Measurements from ENCODE around the gene PPAN. TPM values are rescaled to one million over a fixed set of nuclear protein-coding genes. Genes with fewer than 3 reads are reported as not detected.

PPAN gene
- total and polyA plus RNA-seq, 5 experiments from 2014 or later = 15.7 to 122 (median 42.7) TPM

DNA sequence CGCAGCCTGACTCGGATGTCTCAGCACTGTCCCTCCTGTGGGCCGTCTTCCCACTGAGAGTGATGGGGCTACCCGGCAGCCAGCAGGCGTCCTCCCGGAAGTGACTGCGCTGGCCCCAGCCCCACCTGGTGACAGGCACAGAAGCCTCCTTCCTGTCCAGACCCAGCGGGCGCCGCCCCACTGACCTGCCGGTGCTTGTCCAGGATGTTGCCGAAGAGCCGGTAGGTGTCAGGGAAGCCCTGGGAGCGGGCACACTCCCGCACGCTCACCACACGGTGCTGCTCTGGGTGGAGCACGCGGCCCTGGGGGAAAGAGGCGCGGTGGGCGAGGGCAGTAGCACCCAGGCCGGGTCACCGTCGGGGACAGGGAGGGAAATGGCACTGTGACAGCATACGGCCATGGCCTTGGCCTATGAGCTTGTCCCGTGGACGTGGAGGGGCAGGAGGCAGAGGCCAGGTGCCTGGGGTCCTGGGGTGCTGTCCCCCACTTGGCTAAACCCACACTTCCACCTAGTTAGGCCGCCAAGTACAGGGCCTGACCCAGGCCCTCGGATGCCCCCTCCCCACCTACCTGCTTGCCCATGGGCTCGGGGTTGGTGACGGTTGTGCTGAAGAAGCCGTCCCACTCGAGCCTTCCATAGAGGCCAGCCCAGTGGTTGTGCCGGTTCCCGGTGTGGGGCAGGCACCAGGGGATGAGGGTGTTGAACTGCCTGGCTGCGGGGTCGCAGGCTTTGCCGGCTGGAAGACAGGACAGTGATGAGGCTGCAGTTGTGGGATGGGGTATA is 29.6 kb downstream of the PPAN start:
- H3K27ac Mint-ChIP-seq = peak overlapping the region in 3 of 10 donors; percentile 68 to 76 (median 70)
- DNase-seq (no peak), ATAC-seq (no peak)
- POLR2A ChIA-PET = interaction anchor here (1.0 to 9.5 kb wide), 3 partner anchors 9 to 28 kb away, joined by 3 to 116 read pairs (median 3); partner anchors contain the start of gene EIF3G
- H3K4me1 Mint-ChIP-seq = peaks cover 0 to 20% (median 3%) of the 10 kb centered on the region in 4 donors
- H3K36me3 Mint-ChIP-seq = peaks cover 0 to 82% (median 17%) of the 10 kb centered on the region in 3 donors
- no peaks in the 10 kb centered on the region for H3K9me3 Mint-ChIP-seq
- H3K4me3 Mint-ChIP-seq = no peak overlapping the region
- H3K27me3 Mint-ChIP-seq = no peaks in the 10 kb centered on the region

DNA sequence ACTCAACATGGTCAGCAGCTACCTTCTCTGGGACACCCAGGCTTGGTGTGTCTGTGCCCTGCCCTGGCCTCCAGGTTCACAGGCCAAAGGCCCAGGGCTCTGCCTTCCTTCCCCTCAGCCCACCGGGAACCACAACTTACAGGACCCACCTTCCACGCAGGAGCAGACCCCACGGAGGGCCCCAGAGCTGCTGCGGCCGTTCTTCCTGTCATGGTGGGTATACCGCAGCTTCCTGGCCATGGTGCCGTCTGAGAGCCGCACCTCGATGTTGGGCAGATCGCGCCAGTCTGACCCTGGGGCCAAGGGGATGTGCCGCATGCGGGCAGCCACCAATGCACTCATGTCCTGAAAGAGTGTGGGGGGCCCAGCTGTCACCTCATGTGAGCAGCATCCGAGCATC is 30.8 kb downstream of the PPAN start:
- no peaks in the 10 kb centered on the region for H3K27me3 Mint-ChIP-seq
- H3K4me3 Mint-ChIP-seq = no peak overlapping the region
- no peaks in the 10 kb centered on the region for H3K9me3 Mint-ChIP-seq
- peaks cover 4 to 32% (median 13%) of the 10 kb centered on the region in 4 donors for H3K4me1 Mint-ChIP-seq
- peaks cover 0 to 80% (median 24%) of the 10 kb centered on the region in 3 donors for H3K36me3 Mint-ChIP-seq
- ATAC-seq (no peak), DNase-seq (no peak)
- POLR2A ChIA-PET = interaction anchor here (0.6 to 9.5 kb wide), 5 partner anchors 18 to 490 kb away, joined by 3 to 116 read pairs (median 4); partner anchors contain the start of gene EIF3G
- H3K27ac Mint-ChIP-seq = peak overlapping the region in 6 of 10 donors; percentile 4 to 78 (median 56)

DNA sequence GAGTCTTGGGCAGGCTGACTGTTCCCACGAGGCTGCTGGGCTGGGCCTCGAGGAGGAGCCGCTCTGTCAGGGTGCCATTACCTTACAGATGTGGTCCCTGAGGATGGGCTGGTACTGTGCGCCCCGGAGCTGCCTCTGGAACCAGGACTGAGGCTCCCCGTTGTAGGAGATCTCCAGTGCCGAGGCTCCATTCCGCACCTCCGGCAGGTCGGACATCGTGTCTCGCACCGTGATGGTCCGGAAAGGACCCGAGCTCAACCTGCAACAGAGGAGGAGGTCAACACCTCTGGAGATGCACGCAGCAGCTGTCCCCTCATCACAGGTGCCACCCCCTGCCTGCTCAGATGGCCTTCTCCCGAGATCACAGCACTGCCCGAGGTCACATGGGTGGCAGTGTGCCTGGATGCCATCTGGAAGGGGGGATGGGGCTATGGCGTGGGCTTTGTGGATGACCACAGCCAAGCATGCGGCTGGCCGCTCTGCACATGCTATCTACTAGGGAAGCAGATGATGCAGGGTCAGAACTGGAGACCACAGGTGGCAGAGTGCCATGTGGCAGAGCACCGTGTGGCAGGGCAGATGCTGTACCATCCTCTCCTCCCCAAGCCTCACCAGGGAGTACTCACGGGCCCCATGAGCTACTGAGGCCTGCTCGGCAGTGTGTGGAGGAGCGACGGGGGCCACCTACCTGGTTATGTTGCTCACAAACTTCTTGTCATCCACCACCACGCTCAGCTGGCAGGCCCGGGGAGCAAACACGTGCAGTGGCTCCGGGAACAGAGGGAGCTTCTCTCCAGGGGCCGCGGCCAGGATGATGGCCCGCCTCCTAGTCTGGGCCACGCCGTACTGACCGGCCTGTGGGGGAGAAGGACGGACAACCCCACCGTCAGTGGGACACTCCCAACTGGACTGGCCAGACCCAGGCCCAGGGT is 31.9 kb downstream of the PPAN start:
- no peak for DNase-seq
- POLR2A ChIA-PET = interaction anchor here (0.6 to 9.5 kb wide), 6 partner anchors 19 to 42 kb away, joined by 3 to 116 read pairs (median 4); partner anchors contain the start of gene EIF3G
- H3K27ac Mint-ChIP-seq = peak overlapping the region in 3 of 10 donors; percentile 25 to 65 (median 35)
- H3K27me3 Mint-ChIP-seq = no peaks in the 10 kb centered on the region
- no peak overlapping the region for H3K4me3 Mint-ChIP-seq
- peaks cover 4 to 72% (median 21%) of the 10 kb centered on the region in 3 donors for H3K36me3 Mint-ChIP-seq
- no peak for ATAC-seq
- no peaks in the 10 kb centered on the region for H3K9me3 Mint-ChIP-seq
- peaks cover 6 to 41% (median 22%) of the 10 kb centered on the region in 4 donors for H3K4me1 Mint-ChIP-seq

DNA sequence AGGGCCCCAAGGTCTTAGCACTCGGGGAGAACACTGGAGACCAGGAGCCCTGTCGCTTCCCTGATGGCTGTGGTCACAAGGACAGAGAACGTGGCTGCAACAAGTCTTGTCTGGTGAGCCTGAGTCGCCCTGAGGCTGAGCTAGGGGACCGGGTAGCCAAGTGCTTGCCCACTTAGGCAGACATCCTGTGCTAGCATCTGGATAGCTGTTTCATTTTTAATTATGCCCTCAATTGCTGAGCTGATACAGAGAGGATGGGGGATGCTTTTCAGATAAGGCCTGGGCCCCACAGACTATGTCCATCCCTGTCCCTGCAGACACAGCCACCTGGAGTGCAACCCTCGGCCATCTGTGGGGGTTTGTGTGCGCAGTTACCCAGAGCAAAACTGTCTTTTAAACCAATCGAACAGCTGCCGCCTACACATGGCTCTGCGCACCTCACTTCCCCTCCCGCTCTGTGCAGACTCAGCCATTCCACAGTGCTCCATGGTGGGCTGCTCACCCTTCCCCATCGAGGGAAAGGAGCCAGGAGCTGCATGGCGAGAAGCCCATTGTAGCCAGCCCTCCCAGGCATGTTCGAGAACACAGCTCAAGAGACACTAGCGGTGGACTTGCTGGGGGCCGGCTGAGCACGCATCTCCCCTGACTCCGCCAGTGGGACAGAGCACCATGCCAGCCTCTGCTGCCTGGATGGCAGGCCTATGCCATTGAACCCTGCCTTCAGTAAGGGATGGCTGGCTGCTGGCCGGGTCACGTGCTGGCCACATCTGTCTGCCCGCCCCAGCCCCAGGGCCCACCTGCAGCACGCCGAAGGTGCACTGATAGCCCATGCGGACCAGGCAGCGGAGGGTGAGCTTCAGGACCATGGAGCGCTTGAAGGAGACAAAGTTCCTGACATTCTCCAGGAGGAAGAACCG is 33.0 kb downstream of the PPAN start:
- ATAC-seq = no peak
- Mint-ChIP-seq H3K27ac (peak overlapping the region in 8 of 10 donors; percentile 35 to 83 (median 70)), H3K4me1 (peaks cover 6 to 51% (median 30%) of the 10 kb centered on the region in 4 donors), H3K27me3 (no peaks in the 10 kb centered on the region), H3K9me3 (no peaks in the 10 kb centered on the region), H3K36me3 (peaks cover 5 to 65% (median 24%) of the 10 kb centered on the region in 3 donors), H3K4me3 (no peak overlapping the region)
- DNase-seq = no peak
- POLR2A ChIA-PET = interaction anchor here (0.5 to 9.5 kb wide), 7 partner anchors 21 to 43 kb away, joined by 3 to 116 read pairs (median 3); partner anchors contain the start of gene EIF3G

DNA sequence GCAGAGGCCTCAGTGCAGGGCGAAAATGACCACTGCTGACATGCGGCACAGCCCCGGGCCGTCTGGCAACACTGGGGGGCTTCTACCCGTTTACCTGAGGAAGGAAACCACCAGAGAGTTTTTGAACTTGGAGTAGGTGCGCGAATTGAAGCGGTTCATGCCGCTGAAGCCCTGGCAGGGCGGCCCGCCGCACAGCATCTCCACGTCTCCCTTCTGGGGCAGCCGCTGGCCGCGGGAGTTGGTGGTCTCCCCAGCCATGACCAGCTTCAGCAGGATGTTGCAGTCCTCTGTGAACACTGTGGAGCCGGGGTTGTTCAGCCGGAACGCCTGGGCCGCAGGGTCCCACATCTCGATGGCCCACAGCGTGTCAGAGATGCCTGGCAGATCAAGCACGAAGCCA is 33.8 kb downstream of the PPAN start:
- peaks cover 5 to 64% (median 25%) of the 10 kb centered on the region in 3 donors for H3K36me3 Mint-ChIP-seq
- H3K4me1 Mint-ChIP-seq = peaks cover 6 to 59% (median 33%) of the 10 kb centered on the region in 4 donors
- ATAC-seq = no peak
- peak overlapping the region in 5 of 10 donors; percentile 12 to 83 (median 55) for H3K27ac Mint-ChIP-seq
- DNase-seq = no peak
- POLR2A ChIA-PET = interaction anchor here (1.5 to 9.5 kb wide), 2 partner anchors 21 to 44 kb away, joined by 3 to 116 read pairs; partner anchors contain the start of gene EIF3G
- H3K27me3 Mint-ChIP-seq = no peaks in the 10 kb centered on the region
- H3K9me3 Mint-ChIP-seq = no peaks in the 10 kb centered on the region
- H3K4me3 Mint-ChIP-seq = no peak overlapping the region

DNA sequence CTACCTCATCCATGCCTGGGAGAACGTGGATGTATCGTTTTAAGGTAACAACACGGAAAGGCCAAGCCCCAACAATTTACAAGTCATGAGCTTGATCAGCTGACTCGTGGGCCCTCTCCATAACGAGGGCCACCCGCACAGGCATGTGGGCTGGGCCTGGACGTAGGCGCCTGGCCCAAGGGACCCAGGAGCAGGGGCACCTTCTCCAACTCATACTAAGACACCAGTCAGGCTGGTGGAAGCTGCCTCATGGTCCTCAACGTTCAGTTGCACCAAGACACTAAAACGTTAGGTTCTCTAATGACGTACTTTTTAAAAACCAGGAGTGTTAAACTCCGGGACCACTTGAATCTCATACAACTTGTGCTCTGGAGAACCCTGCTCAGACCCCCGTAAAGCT is 35.3 kb downstream of the PPAN start:
- Mint-ChIP-seq H3K9me3 (no peaks in the 10 kb centered on the region), H3K27me3 (no peaks in the 10 kb centered on the region), H3K36me3 (peaks cover 5 to 65% (median 36%) of the 10 kb centered on the region in 3 donors), H3K27ac (peak overlapping the region; percentile 97 to 100 (median 99)), H3K4me1 (peaks cover 8 to 67% (median 34%) of the 10 kb centered on the region in 4 donors), H3K4me3 (peak overlapping the region; percentile 29 to 90 (median 74))
- ATAC-seq (no peak), DNase-seq (no peak)
- POLR2A ChIA-PET = interaction anchor here (0.7 to 9.5 kb wide), 7 partner anchors 9 to 45 kb away, joined by 3 to 116 read pairs (median 14); partner anchors contain the start of genes ANGPTL6, EIF3G and P2RY11

DNA sequence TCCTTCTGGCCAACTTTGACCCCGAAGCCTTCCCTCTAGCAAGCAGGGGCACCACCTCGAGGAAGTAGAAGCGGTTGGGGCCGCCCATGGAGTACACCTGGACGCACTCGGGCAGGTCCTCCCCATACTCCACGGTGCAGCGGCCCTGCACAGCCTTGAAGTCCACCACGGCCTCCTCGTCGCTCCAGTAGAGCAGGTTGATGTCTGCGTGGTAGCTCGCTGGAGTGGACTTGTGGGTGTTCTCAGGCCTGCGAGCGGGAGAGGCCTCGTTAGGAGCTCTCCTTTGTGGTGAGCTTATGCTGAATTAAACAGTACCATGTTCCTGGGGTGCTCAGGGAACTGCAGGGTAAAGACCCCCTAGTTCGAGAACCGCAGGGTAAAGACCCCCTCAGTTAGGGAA is 35.8 kb downstream of the PPAN start:
- DNase-seq (peak in 1 of 10 donors; percentile 10), ATAC-seq (no peak)
- no peaks in the 10 kb centered on the region for H3K27me3 Mint-ChIP-seq
- POLR2A ChIA-PET = interaction anchor here (0.7 to 9.5 kb wide), 13 partner anchors 9 to 307 kb away, joined by 3 to 116 read pairs (median 11); partner anchors contain the start of genes ANGPTL6, DNMT1, EIF3G and P2RY11
- peaks cover 5 to 66% (median 39%) of the 10 kb centered on the region in 3 donors for H3K36me3 Mint-ChIP-seq
- peak overlapping the region; percentile 97 to 100 (median 99) for H3K27ac Mint-ChIP-seq
- H3K4me3 Mint-ChIP-seq = peak overlapping the region; percentile 32 to 90 (median 88)
- no peaks in the 10 kb centered on the region for H3K9me3 Mint-ChIP-seq
- H3K4me1 Mint-ChIP-seq = peaks cover 8 to 68% (median 34%) of the 10 kb centered on the region in 4 donors

DNA sequence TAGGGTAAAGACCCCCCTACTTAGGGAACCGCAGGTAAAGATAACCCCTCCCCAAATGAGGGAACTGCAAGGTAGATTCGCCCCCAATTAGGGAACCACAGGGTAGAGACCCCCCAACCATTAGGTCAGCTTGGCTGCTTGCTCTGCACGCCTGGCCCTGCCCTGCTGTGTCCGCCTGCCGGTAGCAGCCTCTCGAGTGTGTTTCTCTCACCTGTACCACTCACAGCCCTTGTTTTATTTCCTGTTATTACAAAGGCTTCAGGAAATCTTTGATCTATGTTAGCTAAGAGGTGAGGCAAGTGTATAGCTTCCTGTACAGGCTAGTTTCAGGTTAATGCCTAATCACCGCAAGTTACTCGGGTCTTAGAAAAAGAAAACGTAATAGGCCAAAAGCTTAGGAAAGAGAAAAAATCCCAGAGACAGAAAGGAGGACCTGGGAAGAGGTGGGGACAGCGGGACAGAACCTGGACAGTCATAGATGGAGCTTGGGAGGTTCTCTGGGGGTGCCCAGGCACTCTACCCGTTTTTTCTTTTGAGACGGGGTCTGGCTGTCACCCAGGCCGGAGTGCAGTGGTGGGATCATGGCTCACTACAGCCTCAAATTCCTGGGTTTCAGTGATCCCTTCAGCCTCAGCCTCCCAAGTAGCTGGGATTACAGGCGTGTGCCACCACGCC is 36.7 kb downstream of the PPAN start:
- DNase-seq (peak; percentile 28 to 76 (median 53)), ATAC-seq (peak; percentile 98 to 99)
- Mint-ChIP-seq H3K27ac (peak overlapping the region; percentile 97 to 100 (median 99)), H3K36me3 (peaks cover 5 to 68% (median 36%) of the 10 kb centered on the region in 3 donors), H3K4me3 (peak overlapping the region; percentile 71 to 90 (median 88)), H3K27me3 (no peaks in the 10 kb centered on the region), H3K4me1 (peaks cover 8 to 64% (median 34%) of the 10 kb centered on the region in 4 donors), H3K9me3 (no peaks in the 10 kb centered on the region)
- POLR2A ChIA-PET = interaction anchor here (0.6 to 9.5 kb wide), 26 partner anchors 8 to 510 kb away, joined by 3 to 116 read pairs (median 4); partner anchors contain the start of genes ANGPTL6, DNMT1, EIF3G and KRI1

DNA sequence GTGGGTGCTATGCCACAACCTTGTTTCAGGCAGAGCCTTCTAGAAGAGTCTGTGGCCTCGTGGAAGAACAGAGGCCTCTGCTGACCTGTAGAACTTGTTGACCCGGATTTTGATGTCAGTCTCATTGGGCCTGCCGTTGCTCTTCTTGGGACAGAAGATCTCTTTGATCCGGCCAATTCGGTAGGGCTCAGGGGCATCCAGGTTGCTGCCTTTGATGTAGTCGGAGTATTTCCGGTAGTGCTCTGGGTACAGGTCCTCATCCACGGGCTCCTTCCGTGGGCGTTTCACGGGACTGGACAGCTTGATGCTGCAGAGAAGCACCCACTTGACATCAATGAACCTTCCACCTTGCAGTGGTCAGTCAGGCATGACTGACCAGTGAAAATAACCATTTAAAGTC is 37.5 kb downstream of the PPAN start:
- Mint-ChIP-seq H3K9me3 (no peaks in the 10 kb centered on the region), H3K27me3 (no peaks in the 10 kb centered on the region), H3K4me1 (peaks cover 8 to 63% (median 34%) of the 10 kb centered on the region in 4 donors), H3K27ac (peak overlapping the region; percentile 97 to 100 (median 99)), H3K36me3 (peaks cover 5 to 71% (median 39%) of the 10 kb centered on the region in 3 donors), H3K4me3 (peak overlapping the region; percentile 1 to 90 (median 69))
- POLR2A ChIA-PET = interaction anchor here (1.1 to 9.5 kb wide), 15 partner anchors 8 to 422 kb away, joined by 3 to 116 read pairs (median 9); partner anchors contain the start of genes ANGPTL6, EIF3G, KRI1 and MRPL4
- peak in 1 of 10 donors; percentile 14 for DNase-seq
- no peak for ATAC-seq

DNA sequence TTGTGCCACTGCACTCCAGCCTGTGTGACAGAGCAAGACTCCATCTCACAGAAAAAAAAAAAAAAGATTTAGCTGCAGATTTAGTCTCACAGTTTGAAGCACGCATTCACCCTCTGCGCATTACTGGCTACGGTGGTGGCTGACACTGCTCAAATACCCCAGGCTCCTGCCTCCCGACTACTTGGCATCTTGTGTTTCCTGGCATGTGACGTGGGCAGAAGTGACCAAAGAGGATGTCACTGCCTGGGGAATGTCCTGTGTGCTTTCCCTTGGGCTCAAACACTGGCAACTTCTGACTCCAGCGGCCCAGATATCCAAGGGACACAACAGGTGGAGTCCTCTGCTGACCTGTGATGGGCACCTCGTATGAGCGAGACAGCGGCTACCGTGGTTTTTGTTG is 38.2 kb downstream of the PPAN start:
- H3K4me3 Mint-ChIP-seq = peak overlapping the region in 2 of 10 donors; percentile 76 to 89
- peaks cover 8 to 57% (median 33%) of the 10 kb centered on the region in 4 donors for H3K4me1 Mint-ChIP-seq
- ATAC-seq (no peak), DNase-seq (no peak)
- H3K9me3 Mint-ChIP-seq = no peaks in the 10 kb centered on the region
- H3K36me3 Mint-ChIP-seq = peaks cover 5 to 69% (median 43%) of the 10 kb centered on the region in 3 donors
- peak overlapping the region; percentile 90 to 100 (median 99) for H3K27ac Mint-ChIP-seq
- no peaks in the 10 kb centered on the region for H3K27me3 Mint-ChIP-seq
- POLR2A ChIA-PET = interaction anchor here (0.9 to 9.5 kb wide), 7 partner anchors 9 to 55 kb away, joined by 3 to 116 read pairs (median 18); partner anchors contain the start of genes EIF3G and PPAN

All from naive thymus-derived CD8-positive, alpha-beta T cell (primary cell).